ENCODE data around the gene GNAZ.

Gene GNAZ

GRCh38 chr22:23115825-23116494 is 45.6 kb downstream of the GNAZ start:
- no peak for TF ChIP-seq CTCF (IDR thresholded peaks at IDR 0.05; ENCODE audit: poor library complexity, severe bottlenecking)
- H3K36me3 ChIP-seq (ENCODE audit: low read depth), result no peaks in the 10 kb centered on the region
- DNase-seq (ENCODE audit: low spot score) (no peak), ATAC-seq (ENCODE audit: low read depth) (no peak)
- peaks cover 7% of the 10 kb centered on the region for H3K9me3 ChIP-seq (ENCODE audit: severe bottlenecking)
- H3K4me3 ChIP-seq (ENCODE audit: severe bottlenecking), result no peak overlapping the region
- no peak overlapping the region for H3K27ac ChIP-seq (ENCODE audit: poor library complexity, severe bottlenecking)
- no peaks in the 10 kb centered on the region for H3K27me3 ChIP-seq (ENCODE audit: insufficient read depth, poor library complexity, severe bottlenecking)
- no peaks in the 10 kb centered on the region for H3K4me1 ChIP-seq (ENCODE audit: insufficient read depth, poor library complexity, severe bottlenecking)

- TF ChIP-seq CTCF (IDR thresholded peaks at IDR 0.05; ENCODE audit: poor library complexity, severe bottlenecking), result no peak
- DNase-seq (ENCODE audit: low spot score), result no peak
These were observed 46.4 kb downstream of the GNAZ start for GRCh38 chr22:23116506-23117263.

GRCh38 chr22:23117275-23117674 is 47.0 kb downstream of the GNAZ start:
- peaks cover 7% of the 10 kb centered on the region for H3K9me3 ChIP-seq (ENCODE audit: severe bottlenecking)
- H3K4me1 ChIP-seq (ENCODE audit: insufficient read depth, poor library complexity, severe bottlenecking), result no peaks in the 10 kb centered on the region
- ATAC-seq (ENCODE audit: low read depth) (no peak), DNase-seq (ENCODE audit: low spot score) (no peak)
- no peak overlapping the region for H3K4me3 ChIP-seq (ENCODE audit: severe bottlenecking)
- no peaks in the 10 kb centered on the region for H3K27me3 ChIP-seq (ENCODE audit: insufficient read depth, poor library complexity, severe bottlenecking)
- no peaks in the 10 kb centered on the region for H3K36me3 ChIP-seq (ENCODE audit: low read depth)
- TF ChIP-seq CTCF (IDR thresholded peaks at IDR 0.05; ENCODE audit: poor library complexity, severe bottlenecking), result no peak
- H3K27ac ChIP-seq (ENCODE audit: poor library complexity, severe bottlenecking), result no peak overlapping the region

More at GRCh38 chr22:23116506-23117263, 46.4 kb downstream of the GNAZ start:
- Histone ChIP-seq H3K4me1 (ENCODE audit: insufficient read depth, poor library complexity, severe bottlenecking) (no peaks in the 10 kb centered on the region), H3K36me3 (ENCODE audit: low read depth) (no peaks in the 10 kb centered on the region), H3K9me3 (ENCODE audit: severe bottlenecking) (peaks cover 7% of the 10 kb centered on the region), H3K27ac (ENCODE audit: poor library complexity, severe bottlenecking) (no peak overlapping the region), H3K27me3 (ENCODE audit: insufficient read depth, poor library complexity, severe bottlenecking) (no peaks in the 10 kb centered on the region), H3K4me3 (ENCODE audit: severe bottlenecking) (no peak overlapping the region)
- no peak for ATAC-seq (ENCODE audit: low read depth)

- Histone ChIP-seq H3K27ac (ENCODE audit: poor library complexity, severe bottlenecking) (no peak overlapping the region), H3K4me1 (ENCODE audit: insufficient read depth, poor library complexity, severe bottlenecking) (no peaks in the 10 kb centered on the region), H3K4me3 (ENCODE audit: severe bottlenecking) (no peak overlapping the region), H3K27me3 (ENCODE audit: insufficient read depth, poor library complexity, severe bottlenecking) (no peaks in the 10 kb centered on the region), H3K9me3 (ENCODE audit: severe bottlenecking) (peaks cover 7% of the 10 kb centered on the region), H3K36me3 (ENCODE audit: low read depth) (no peaks in the 10 kb centered on the region)
- ATAC-seq (ENCODE audit: low read depth), result no peak
- TF ChIP-seq CTCF (IDR thresholded peaks at IDR 0.05; ENCODE audit: poor library complexity, severe bottlenecking), result no peak
- no peak for DNase-seq (ENCODE audit: low spot score)
These were observed 47.8 kb downstream of the GNAZ start for GRCh38 chr22:23117891-23118646.

Data from RWPE2 (cell line).